IPS-NIHi7 (cell line): Measurements from ENCODE around the gene RAB3C.

Source experiments
- DNase-seq: peaks from one replicate; pipeline ENCODE4 v3.0.0; 2012; ENCODE audit warnings: mixed read lengths; ENCODE audit errors: extremely low spot score

RAB3C gene

GRCh38 chr5:58885260-58885659, 302.4 kb downstream of the RAB3C start:
- DNase-seq: no peak

- DNase-seq: peak; percentile 85
These were observed 303.7 kb downstream of the RAB3C start for GRCh38 chr5:58886315-58887207.

- no peak for DNase-seq
These were observed 304.4 kb downstream of the RAB3C start for GRCh38 chr5:58887311-58887710.

- DNase-seq: no peak
These were observed 305.0 kb downstream of the RAB3C start for GRCh38 chr5:58887721-58888409.

GRCh38 chr5:58890265-58890664, 307.4 kb downstream of the RAB3C start:
- DNase-seq: no peak

- DNase-seq: no peak
These were observed 307.8 kb downstream of the RAB3C start for GRCh38 chr5:58890701-58891085.

- DNase-seq: peak; percentile 80
These were observed 308.5 kb downstream of the RAB3C start for GRCh38 chr5:58891086-58891970.

GRCh38 chr5:58891971-58892343, 309.1 kb downstream of the RAB3C start:
- no peak for DNase-seq

GRCh38 chr5:58893551-58893950, 310.7 kb downstream of the RAB3C start:
- no peak for DNase-seq

GRCh38 chr5:58898006-58898405, 315.1 kb downstream of the RAB3C start:
- no peak for DNase-seq

GRCh38 chr5:58898538-58898937, 315.7 kb downstream of the RAB3C start:
- DNase-seq: no peak

GRCh38 chr5:58901271-58901670, 318.4 kb downstream of the RAB3C start:
- DNase-seq: no peak

- DNase-seq: no peak
These were observed 319.4 kb downstream of the RAB3C start for GRCh38 chr5:58902305-58902704.

GRCh38 chr5:58902765-58903164, 319.9 kb downstream of the RAB3C start:
- no peak for DNase-seq

- DNase-seq: no peak
These were observed 321.9 kb downstream of the RAB3C start for GRCh38 chr5:58904737-58905136.

GRCh38 chr5:58905944-58906343, 323.1 kb downstream of the RAB3C start:
- DNase-seq: no peak
